ENCODE results near the gene CTAGE8.
"Not testable (repeated sequence)": the region's sequence is repeated elsewhere in the genome, so short reads cannot be mapped to it uniquely, and the experiment has no call there.

DNA sequence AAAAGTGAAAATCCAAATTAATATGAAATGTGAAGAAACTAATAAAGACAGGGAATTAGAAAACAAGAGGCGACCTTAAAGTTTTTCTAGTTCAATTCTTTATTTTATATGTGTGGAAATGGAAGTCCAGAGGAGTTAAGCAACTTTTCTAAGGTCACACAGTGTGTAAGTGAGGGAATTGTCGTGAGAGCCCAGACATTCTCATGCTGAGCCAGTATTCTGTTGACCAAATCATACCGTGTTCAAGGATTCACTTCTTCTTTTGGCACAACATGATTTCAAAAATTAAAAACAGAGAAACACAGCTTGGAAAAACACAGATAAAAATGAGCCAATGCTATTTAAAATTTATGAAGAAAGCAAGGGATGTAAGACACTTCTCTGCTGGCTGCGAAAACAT, 42.2 kb downstream of the CTAGE8 start:
- TF ChIP-seq, protein P1, sequence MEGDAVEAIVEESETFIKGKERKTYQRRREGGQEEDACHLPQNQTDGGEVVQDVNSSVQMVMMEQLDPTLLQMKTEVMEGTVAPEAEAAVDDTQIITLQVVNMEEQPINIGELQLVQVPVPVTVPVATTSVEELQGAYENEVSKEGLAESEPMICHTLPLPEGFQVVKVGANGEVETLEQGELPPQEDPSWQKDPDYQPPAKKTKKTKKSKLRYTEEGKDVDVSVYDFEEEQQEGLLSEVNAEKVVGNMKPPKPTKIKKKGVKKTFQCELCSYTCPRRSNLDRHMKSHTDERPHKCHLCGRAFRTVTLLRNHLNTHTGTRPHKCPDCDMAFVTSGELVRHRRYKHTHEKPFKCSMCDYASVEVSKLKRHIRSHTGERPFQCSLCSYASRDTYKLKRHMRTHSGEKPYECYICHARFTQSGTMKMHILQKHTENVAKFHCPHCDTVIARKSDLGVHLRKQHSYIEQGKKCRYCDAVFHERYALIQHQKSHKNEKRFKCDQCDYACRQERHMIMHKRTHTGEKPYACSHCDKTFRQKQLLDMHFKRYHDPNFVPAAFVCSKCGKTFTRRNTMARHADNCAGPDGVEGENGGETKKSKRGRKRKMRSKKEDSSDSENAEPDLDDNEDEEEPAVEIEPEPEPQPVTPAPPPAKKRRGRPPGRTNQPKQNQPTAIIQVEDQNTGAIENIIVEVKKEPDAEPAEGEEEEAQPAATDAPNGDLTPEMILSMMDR (IDR thresholded peaks at IDR 0.05; ENCODE audit: low read length), result not testable (repeated sequence)
- not testable (repeated sequence) for TF ChIP-seq EZH2 (IDR thresholded peaks at IDR 0.05; ENCODE audit: borderline replicate concordance, low read length)
